Tibial nerve (tissue), 4 donors: ENCODE data around the gene B4GALNT2.

Experiments
- EP300 ChIP-seq, 2 donors: sonication (generic); formaldehyde crosslinking; IDR thresholded peaks; one replicate each; pipeline ENCODE4 v1.6.1; 2017; ENCODE audit warnings: antibody characterized with exemption in 2 of 2, mild to moderate bottlenecking in 1 of 2
- POLR2A ChIP-seq, 2 donors: fragments of 450-650 bp; IDR thresholded peaks; one replicate each; pipeline ENCODE4 v1.6.1; 2017; ENCODE audit warnings: antibody characterized with exemption in 2 of 2, mild to moderate bottlenecking in 2 of 2, moderate library complexity in 2 of 2
- TF ChIP-seq, protein P1 (sequence below), 5 experiments: fragments of 200-600 bp in 3 of 5; fragments of 450-650 bp in 2 of 5; sonication (generic) in 3 of 5; IDR thresholded peaks; one replicate each; pipeline ENCODE4 v1.5.1; 2016 to 2019; ENCODE audit warnings: antibody characterized with exemption in 5 of 5, mild to moderate bottlenecking in 3 of 5, moderate library complexity in 2 of 5

DNA sequence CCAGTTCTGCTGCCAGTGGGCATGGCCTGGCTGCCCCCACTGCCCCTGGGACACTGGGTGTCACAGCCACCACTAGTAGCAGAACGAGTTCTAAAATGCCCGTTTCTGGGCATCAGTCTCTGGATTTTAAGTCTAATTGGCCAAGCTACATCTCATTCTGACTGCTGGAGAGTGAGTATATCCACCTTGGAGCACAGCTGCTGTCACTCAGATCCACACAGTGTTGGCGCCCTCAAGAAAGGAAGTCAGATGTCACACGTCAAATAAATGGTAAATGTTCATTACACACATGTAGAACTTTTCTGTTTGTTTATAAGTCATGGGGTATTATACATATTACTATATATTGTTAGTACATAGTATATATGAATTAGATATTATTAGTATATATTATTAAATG lies 58.4 kb downstream of the B4GALNT2 start:
- no peak for TF ChIP-seq POLR2A (IDR thresholded peaks at IDR 0.05)
- TF ChIP-seq, protein P1, sequence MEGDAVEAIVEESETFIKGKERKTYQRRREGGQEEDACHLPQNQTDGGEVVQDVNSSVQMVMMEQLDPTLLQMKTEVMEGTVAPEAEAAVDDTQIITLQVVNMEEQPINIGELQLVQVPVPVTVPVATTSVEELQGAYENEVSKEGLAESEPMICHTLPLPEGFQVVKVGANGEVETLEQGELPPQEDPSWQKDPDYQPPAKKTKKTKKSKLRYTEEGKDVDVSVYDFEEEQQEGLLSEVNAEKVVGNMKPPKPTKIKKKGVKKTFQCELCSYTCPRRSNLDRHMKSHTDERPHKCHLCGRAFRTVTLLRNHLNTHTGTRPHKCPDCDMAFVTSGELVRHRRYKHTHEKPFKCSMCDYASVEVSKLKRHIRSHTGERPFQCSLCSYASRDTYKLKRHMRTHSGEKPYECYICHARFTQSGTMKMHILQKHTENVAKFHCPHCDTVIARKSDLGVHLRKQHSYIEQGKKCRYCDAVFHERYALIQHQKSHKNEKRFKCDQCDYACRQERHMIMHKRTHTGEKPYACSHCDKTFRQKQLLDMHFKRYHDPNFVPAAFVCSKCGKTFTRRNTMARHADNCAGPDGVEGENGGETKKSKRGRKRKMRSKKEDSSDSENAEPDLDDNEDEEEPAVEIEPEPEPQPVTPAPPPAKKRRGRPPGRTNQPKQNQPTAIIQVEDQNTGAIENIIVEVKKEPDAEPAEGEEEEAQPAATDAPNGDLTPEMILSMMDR (IDR thresholded peaks at IDR 0.05) = no peak
- no peak for TF ChIP-seq EP300 (IDR thresholded peaks at IDR 0.05)
